Trophoblast cell (in vitro differentiated cells and primary cell): Measurements from ENCODE around the gene ELFN1.

Source experiments
- DNase-seq, 2 donors: peaks; one replicate each; pipeline ENCODE4 v3.0.0-alpha.2; 2016
- H2AFZ ChIP-seq: 2 replicates; pipeline ENCODE4 v1.6.1; 2013; ENCODE audit warnings: low read length, moderate library complexity, mild to moderate bottlenecking; ENCODE audit not compliant: insufficient read depth, poor library complexity
- H2AK5ac ChIP-seq: 2 replicates; pipeline ENCODE4 v1.6.1; 2013; ENCODE audit warnings: mild to moderate bottlenecking, low read length
- H2BK120ac ChIP-seq: 2 replicates; pipeline ENCODE4 v1.6.1; 2013; ENCODE audit warnings: low read length, mild to moderate bottlenecking, moderate library complexity; ENCODE audit not compliant: insufficient read depth, poor library complexity
- H2BK12ac ChIP-seq: 2 replicates; pipeline ENCODE4 v1.6.1; 2013; ENCODE audit warnings: mild to moderate bottlenecking, low read length, moderate library complexity
- H2BK5ac ChIP-seq: 2 replicates; pipeline ENCODE4 v1.6.1; 2013; ENCODE audit warnings: low read length, low read depth, moderate library complexity, mild to moderate bottlenecking; ENCODE audit not compliant: poor library complexity
- H3K14ac ChIP-seq: 2 replicates; pipeline ENCODE4 v1.6.1; 2013; ENCODE audit warnings: mild to moderate bottlenecking, low read length
- H3K18ac ChIP-seq: 2 replicates; pipeline ENCODE4 v1.6.1; 2013; ENCODE audit warnings: mild to moderate bottlenecking, low read length
- H3K23ac ChIP-seq: 2 replicates; pipeline ENCODE4 v1.6.1; 2013; ENCODE audit warnings: low read length
- H3K27ac ChIP-seq: 2 replicates; pipeline ENCODE4 v1.5.1; 2013; ENCODE audit warnings: low read depth, mild to moderate bottlenecking, inconsistent platforms, low read length, moderate library complexity
- H3K27me3 ChIP-seq: 2 replicates; pipeline ENCODE4 v1.6.1; 2013; ENCODE audit warnings: inconsistent platforms, mild to moderate bottlenecking, low read length, moderate library complexity; ENCODE audit not compliant: insufficient read depth
- H3K36me3 ChIP-seq, 2 experiments: 1 replicate in 1 of 2; 2 replicates in 1 of 2; pipeline ENCODE4 v1.6.1; 2013; ENCODE audit warnings: low read length in 2 of 2, mild to moderate bottlenecking in 2 of 2, moderate library complexity in 1 of 2; ENCODE audit not compliant: insufficient read depth in 2 of 2, control insufficient read depth in 1 of 2
- H3K4ac ChIP-seq: 2 replicates; pipeline ENCODE4 v1.6.1; 2013; ENCODE audit warnings: low read depth, mild to moderate bottlenecking, low read length, moderate library complexity
- H3K4me1 ChIP-seq, 2 experiments: 1 replicate in 1 of 2; 2 replicates in 1 of 2; pipeline ENCODE4 v1.6.1; 2013; ENCODE audit warnings: low read length in 2 of 2, mild to moderate bottlenecking in 2 of 2, moderate library complexity in 1 of 2; ENCODE audit not compliant: insufficient read depth in 2 of 2, control insufficient read depth in 1 of 2
- H3K4me2 ChIP-seq: 2 replicates; pipeline ENCODE4 v1.6.1; 2013; ENCODE audit warnings: inconsistent platforms, mild to moderate bottlenecking, low read length, moderate library complexity
- H3K4me3 ChIP-seq: 2 replicates; pipeline ENCODE4 v1.5.1; 2013; ENCODE audit warnings: mild to moderate bottlenecking, low read depth, low read length, inconsistent platforms
- H3K79me1 ChIP-seq: one replicate; pipeline ENCODE4 v1.6.1; 2013; ENCODE audit warnings: low read length
- H3K79me2 ChIP-seq: 2 replicates; pipeline ENCODE4 v1.6.1; 2013; ENCODE audit warnings: low read length, mild to moderate bottlenecking; ENCODE audit not compliant: control insufficient read depth, insufficient read depth, poor library complexity
- H3K9ac ChIP-seq: 2 replicates; pipeline ENCODE4 v1.6.1; 2013; ENCODE audit warnings: mild to moderate bottlenecking, low read length
- H3K9me3 ChIP-seq: 2 replicates; pipeline ENCODE4 v1.6.1; 2013; ENCODE audit warnings: low read depth, mild to moderate bottlenecking, control low read depth, inconsistent platforms, low read length; ENCODE audit not compliant: insufficient read depth
- H4K12ac ChIP-seq: 2 replicates; pipeline ENCODE4 v1.6.1; 2013; ENCODE audit warnings: low read depth, mild to moderate bottlenecking, low read length, moderate library complexity
- H4K8ac ChIP-seq: 2 replicates; pipeline ENCODE4 v1.6.1; 2013; ENCODE audit warnings: low read depth, mild to moderate bottlenecking, low read length, moderate library complexity
- H4K91ac ChIP-seq: one replicate; pipeline ENCODE4 v1.6.1; 2013; ENCODE audit warnings: low read depth, mild to moderate bottlenecking, low read length, moderate library complexity
- WGBS: extraction: QIAGEN DNeasy Blood & Tissue Kit; methylation state at CpG from one replicate; pipeline ENCODE4 v1.1.7; 2013; ENCODE audit warnings: missing lambda C conversion rate; ENCODE audit not compliant: insufficient read length, insufficient coverage; ENCODE audit errors: extremely low coverage; 5-methylcytosine and 5-hydroxymethylcytosine counted together

ELFN1 gene

GRCh38 chr7:1631678-1632077, 38.4 kb upstream of the ELFN1 start:
- Histone ChIP-seq H2AK5ac (no peak overlapping the region), H3K27me3 (no peaks in the 10 kb centered on the region), H3K4me3 (no peak overlapping the region), H3K4me2 (no peak overlapping the region), H3K79me2 (no peaks in the 10 kb centered on the region), H3K79me1 (no peaks in the 10 kb centered on the region), H3K4me1 (no peaks in the 10 kb centered on the region), H2AFZ (no peak overlapping the region), H3K18ac (no peak overlapping the region), H2BK12ac (no peak overlapping the region), H3K27ac (no peak overlapping the region), H4K12ac (no peak overlapping the region), H3K14ac (no peak overlapping the region), H2BK5ac (no peak overlapping the region), H3K4ac (no peak overlapping the region), H4K91ac (no peak overlapping the region), H2BK120ac (no peak overlapping the region), H3K36me3 (no peaks in the 10 kb centered on the region), H3K9me3 (peaks cover 14% of the 10 kb centered on the region), H3K23ac (no peak overlapping the region), H4K8ac (no peak overlapping the region), H3K9ac (no peak overlapping the region)
- DNase-seq: no peak
- WGBS: no CpG with 5 or more reads among the region's 5 CpGs

GRCh38 chr7:1632506-1632905, 37.6 kb upstream of the ELFN1 start:
- Histone ChIP-seq H3K23ac (no peak overlapping the region), H3K79me1 (no peaks in the 10 kb centered on the region), H3K4ac (no peak overlapping the region), H3K14ac (no peak overlapping the region), H3K4me1 (no peaks in the 10 kb centered on the region), H3K27ac (no peak overlapping the region), H3K9ac (no peak overlapping the region), H4K12ac (no peak overlapping the region), H2AK5ac (no peak overlapping the region), H3K4me2 (no peak overlapping the region), H3K27me3 (no peaks in the 10 kb centered on the region), H4K8ac (no peak overlapping the region), H2AFZ (no peak overlapping the region), H4K91ac (no peak overlapping the region), H2BK5ac (no peak overlapping the region), H3K9me3 (peaks cover 16% of the 10 kb centered on the region), H3K18ac (no peak overlapping the region), H2BK120ac (no peak overlapping the region), H3K4me3 (no peak overlapping the region), H3K36me3 (no peaks in the 10 kb centered on the region), H3K79me2 (no peaks in the 10 kb centered on the region), H2BK12ac (no peak overlapping the region)
- WGBS: no CpG with 5 or more reads among the region's 7 CpGs
- no peak for DNase-seq

- Histone ChIP-seq H2AK5ac (no peak overlapping the region), H3K79me2 (no peaks in the 10 kb centered on the region), H3K4me3 (no peak overlapping the region), H4K91ac (no peak overlapping the region), H2BK120ac (no peak overlapping the region), H2AFZ (no peak overlapping the region), H4K8ac (no peak overlapping the region), H3K27me3 (no peaks in the 10 kb centered on the region), H3K79me1 (no peaks in the 10 kb centered on the region), H3K4me1 (no peaks in the 10 kb centered on the region), H4K12ac (no peak overlapping the region), H3K14ac (no peak overlapping the region), H2BK12ac (no peak overlapping the region), H3K4ac (no peak overlapping the region), H3K27ac (no peak overlapping the region), H3K23ac (no peak overlapping the region), H3K9ac (no peak overlapping the region), H2BK5ac (no peak overlapping the region), H3K18ac (no peak overlapping the region), H3K4me2 (no peak overlapping the region), H3K9me3 (peaks cover 21% of the 10 kb centered on the region), H3K36me3 (no peaks in the 10 kb centered on the region)
- WGBS: no CpG with 5 or more reads among the region's 15 CpGs
- no peak for DNase-seq
Measured at GRCh38 chr7:1632916-1633785, 36.9 kb upstream of the ELFN1 start.

GRCh38 chr7:1635401-1635800, 34.7 kb upstream of the ELFN1 start:
- H3K4me3 ChIP-seq: no peak overlapping the region
- no peak overlapping the region for H3K14ac ChIP-seq
- no peak for DNase-seq
- no peak overlapping the region for H3K4ac ChIP-seq
- no peak overlapping the region for H2AFZ ChIP-seq
- no peak overlapping the region for H3K9ac ChIP-seq
- no peaks in the 10 kb centered on the region for H3K36me3 ChIP-seq
- peaks cover 9 to 11% of the 10 kb centered on the region in 2 experiments for H3K4me1 ChIP-seq
- WGBS: no CpG with 5 or more reads among the region's 1 CpG
- H4K8ac ChIP-seq: no peak overlapping the region
- no peak overlapping the region for H3K4me2 ChIP-seq
- H3K79me2 ChIP-seq: no peaks in the 10 kb centered on the region
- H3K27ac ChIP-seq: no peak overlapping the region
- no peak overlapping the region for H2BK12ac ChIP-seq
- H3K23ac ChIP-seq: no peak overlapping the region
- H2AK5ac ChIP-seq: no peak overlapping the region
- H3K79me1 ChIP-seq: peaks cover 6% of the 10 kb centered on the region
- H3K27me3 ChIP-seq: no peaks in the 10 kb centered on the region
- no peak overlapping the region for H2BK5ac ChIP-seq
- H3K9me3 ChIP-seq: peaks cover 18% of the 10 kb centered on the region
- no peak overlapping the region for H3K18ac ChIP-seq
- no peak overlapping the region for H4K12ac ChIP-seq
- no peak overlapping the region for H4K91ac ChIP-seq
- no peak overlapping the region for H2BK120ac ChIP-seq
